BE2C (cell line): Measurements from ENCODE around the gene TRIM38.

Experiments used
- DNase-seq: peaks from one replicate; pipeline ENCODE4 v3.0.0-alpha.2; 2020
- H3K27me3 ChIP-seq: fragments of 250-450 bp; sonication (Bioruptor Pico); 2 replicates; pipeline ENCODE4 v1.5.1; 2020; ENCODE audit warnings: mild to moderate bottlenecking
- H3K36me3 ChIP-seq: fragments of 250-450 bp; sonication (Bioruptor Pico); 2 replicates; pipeline ENCODE4 v1.5.1; 2020; ENCODE audit warnings: mild to moderate bottlenecking
- H3K4me1 ChIP-seq: fragments of 250-450 bp; sonication (Bioruptor Pico); 2 replicates; pipeline ENCODE4 v1.5.1; 2020
- H3K4me3 ChIP-seq: 2 replicates; pipeline ENCODE4 v1.5.1; 2011; ENCODE audit warnings: low read depth, low read length
- H3K9me3 ChIP-seq: fragments of 250-450 bp; sonication (Bioruptor Pico); 2 replicates; pipeline ENCODE4 v1.5.1; 2020
- CTCF ChIP-seq: IDR thresholded peaks from 2 replicates; pipeline ENCODE4 v1.5.1; 2012; ENCODE audit warnings: mild to moderate bottlenecking, low read depth, low read length

Gene TRIM38

GRCh38 chr6:26016245-26016962, 53.8 kb downstream of the TRIM38 start:
- TF ChIP-seq CTCF, result no peak
- DNase-seq, result no peak
- Histone ChIP-seq H3K4me1 (peaks cover 2% of the 10 kb centered on the region), H3K9me3 (no peaks in the 10 kb centered on the region), H3K36me3 (no peaks in the 10 kb centered on the region), H3K27me3 (no peaks in the 10 kb centered on the region), H3K4me3 (no peak overlapping the region)

GRCh38 chr6:26016963-26017631, 54.5 kb downstream of the TRIM38 start:
- H3K36me3 ChIP-seq, result no peaks in the 10 kb centered on the region
- no peak for DNase-seq

GRCh38 chr6:26017632-26017966, 55.0 kb downstream of the TRIM38 start:
- H3K4me1 ChIP-seq, result no peaks in the 10 kb centered on the region; the same call in 1 of the 2 replicates
- no peaks in the 10 kb centered on the region for H3K9me3 ChIP-seq
- no peak overlapping the region for H3K4me3 ChIP-seq
- H3K27me3 ChIP-seq, result no peaks in the 10 kb centered on the region
- no peak for TF ChIP-seq CTCF
- H3K36me3 ChIP-seq, result no peaks in the 10 kb centered on the region
- DNase-seq, result no peak

More at GRCh38 chr6:26016963-26017631, 54.5 kb downstream of the TRIM38 start:
- TF ChIP-seq CTCF, result no peak
- H3K27me3 ChIP-seq, result no peaks in the 10 kb centered on the region
- peaks cover 2% of the 10 kb centered on the region for H3K4me1 ChIP-seq
- no peaks in the 10 kb centered on the region for H3K9me3 ChIP-seq
- H3K4me3 ChIP-seq, result no peak overlapping the region

GRCh38 chr6:26019261-26019830, 56.7 kb downstream of the TRIM38 start:
- Histone ChIP-seq H3K27me3 (no peaks in the 10 kb centered on the region), H3K9me3 (no peaks in the 10 kb centered on the region), H3K4me3 (peak overlapping the region; percentile 94), H3K4me1 (no peaks in the 10 kb centered on the region; the same call in 1 of the 2 replicates), H3K36me3 (no peaks in the 10 kb centered on the region)
- DNase-seq, result peak; percentile 7
- TF ChIP-seq CTCF, result no peak

- Histone ChIP-seq H3K27me3 (no peaks in the 10 kb centered on the region), H3K4me3 (peak overlapping the region; percentile 94), H3K4me1 (no peaks in the 10 kb centered on the region; the same call in 1 of the 2 replicates), H3K36me3 (no peaks in the 10 kb centered on the region), H3K9me3 (no peaks in the 10 kb centered on the region)
- TF ChIP-seq CTCF, result no peak
- no peak for DNase-seq
Observed at GRCh38 chr6:26019967-26020328, 57.3 kb downstream of the TRIM38 start.
